ENCODE results near the gene LYPD5. TPM values are rescaled to one million over a fixed set of nuclear protein-coding genes. Genes with fewer than 3 reads are reported as not detected.
"Not testable (repeated sequence)": the region's sequence is repeated elsewhere in the genome, so short reads cannot be mapped to it uniquely, and the experiment has no call there.

LYPD5 gene
- total RNA-seq, 2 donors from 2014 or later = 2.5 to 4.0 TPM

GRCh38 chr19:43809762-43810696 lies 7.8 kb upstream of the LYPD5 start:
- intact Hi-C loops (cut with DNase I) = no loop called here
- DNase-seq (ENCODE audit: low spot score) = no peak

- intact Hi-C loops (cut with DNase I) = no loop called here
Observed at GRCh38 chr19:43807651-43808050, 5.4 kb upstream of the LYPD5 start.

GRCh38 chr19:43806848-43807247 lies 4.6 kb upstream of the LYPD5 start:
- intact Hi-C loops (cut with DNase I) = no loop called here
- no peak for DNase-seq (ENCODE audit: low spot score)

More at GRCh38 chr19:43807651-43808050, 5.4 kb upstream of the LYPD5 start:
- no peak for DNase-seq (ENCODE audit: low spot score)

- intact Hi-C loops (cut with DNase I); DNase-seq (ENCODE audit: low spot score): not testable (repeated sequence)
Observed at GRCh38 chr19:43806401-43806800, 4.2 kb upstream of the LYPD5 start.

GRCh38 chr19:43804432-43804831 lies 2.2 kb upstream of the LYPD5 start:
- intact Hi-C loops (cut with DNase I) = no loop called here

GRCh38 chr19:43799502-43800142 lies 2.6 kb downstream of the LYPD5 start:
- DNase-seq (ENCODE audit: low spot score) = no peak
- intact Hi-C loops (cut with DNase I) = no loop called here

More at GRCh38 chr19:43804432-43804831, 2.2 kb upstream of the LYPD5 start:
- no peak for DNase-seq (ENCODE audit: low spot score)

GRCh38 chr19:43798546-43799409 lies 3.5 kb downstream of the LYPD5 start:
- intact Hi-C loops (cut with DNase I) = no loop called here
- peak; percentile 80 for DNase-seq (ENCODE audit: low spot score)

GRCh38 chr19:43798026-43798545 lies 4.2 kb downstream of the LYPD5 start:
- intact Hi-C loops (cut with DNase I) = no loop called here

GRCh38 chr19:43797556-43797955 lies 4.7 kb downstream of the LYPD5 start:
- DNase-seq (ENCODE audit: low spot score) = no peak

More at GRCh38 chr19:43798026-43798545, 4.2 kb downstream of the LYPD5 start:
- no peak for DNase-seq (ENCODE audit: low spot score)

GRCh38 chr19:43797118-43797517 lies 5.1 kb downstream of the LYPD5 start:
- intact Hi-C loops (cut with DNase I) = no loop called here
- DNase-seq (ENCODE audit: low spot score) = no peak

More at GRCh38 chr19:43797556-43797955, 4.7 kb downstream of the LYPD5 start:
- intact Hi-C loops (cut with DNase I) = no loop called here

- DNase-seq (ENCODE audit: low spot score) = no peak
- intact Hi-C loops (cut with DNase I) = no loop called here
Observed at GRCh38 chr19:43790587-43790986, 11.7 kb downstream of the LYPD5 start.

- intact Hi-C loops (cut with DNase I) = no loop called here
- DNase-seq (ENCODE audit: low spot score) = no peak
Observed at GRCh38 chr19:43789029-43789428, 13.2 kb downstream of the LYPD5 start.

- intact Hi-C loops (cut with DNase I) = no loop called here
- DNase-seq (ENCODE audit: low spot score) = no peak
Observed at GRCh38 chr19:43786665-43787064, 15.6 kb downstream of the LYPD5 start.

- intact Hi-C loops (cut with DNase I) = loop anchor here (2.0 to 5.0 kb wide), 2 partner anchors 38 to 40 kb away; no protein-coding TSS in a partner anchor
- DNase-seq (ENCODE audit: low spot score) = peak; percentile 87
Observed at GRCh38 chr19:43784981-43785808, 17.1 kb downstream of the LYPD5 start.

- peak; percentile 92 for DNase-seq (ENCODE audit: low spot score)
- intact Hi-C loops (cut with DNase I) = loop anchor here (2.0 to 5.0 kb wide), 2 partner anchors 37 to 40 kb away; no protein-coding TSS in a partner anchor
Observed at GRCh38 chr19:43784241-43784980, 17.8 kb downstream of the LYPD5 start.

- intact Hi-C loops (cut with DNase I) = loop anchor here (2.0 to 5.0 kb wide), 2 partner anchors 36 to 39 kb away; no protein-coding TSS in a partner anchor
- no peak for DNase-seq (ENCODE audit: low spot score)
Observed at GRCh38 chr19:43783636-43784035, 18.6 kb downstream of the LYPD5 start.

GRCh38 chr19:43782689-43783231 lies 19.5 kb downstream of the LYPD5 start:
- intact Hi-C loops (cut with DNase I) = loop anchor here in 1 of 2 donors (5.0 kb wide), 1 partner anchor 35 kb away; no protein-coding TSS in a partner anchor
- no peak for DNase-seq (ENCODE audit: low spot score)

Data from posterior vena cava (tissue), 2 donors.